GM19455 (cell line): ENCODE results near the gene C17orf50.
"Not testable (repeated sequence)": the region's sequence is repeated elsewhere in the genome, so short reads cannot be mapped to it uniquely, and the experiment has no call there.

Source experiments
- ATAC-seq: cut with Tn5 transposase; IDR thresholded peaks from one replicate; pipeline ENCODE4 v1.9.1; 2021; ENCODE audit not compliant: unreplicated experiment

C17orf50 gene

GRCh38 chr17:35751541-35751940 is 9.1 kb upstream of the C17orf50 start:
- ATAC-seq: not testable (repeated sequence)

- ATAC-seq: no peak
Measured at GRCh38 chr17:35752471-35752870, 8.2 kb upstream of the C17orf50 start.

- no peak for ATAC-seq
Measured at GRCh38 chr17:35752945-35753764, 7.5 kb upstream of the C17orf50 start, which contains the start of gene GAS2L2. Gene GAS2L2, minus strand, starts transcription at chr17:35753239. Its CDS starts 389 bp downstream, at chr17:35752850.

- no peak for ATAC-seq
Measured at GRCh38 chr17:35757243-35757642, 3.4 kb upstream of the C17orf50 start.

- ATAC-seq: no peak
Measured at GRCh38 chr17:35761601-35762000, 914 bp downstream of the C17orf50 start.

GRCh38 chr17:35763767-35764122 is 3.1 kb downstream of the C17orf50 start:
- ATAC-seq: no peak

GRCh38 chr17:35764123-35764991 is 3.7 kb downstream of the C17orf50 start:
- ATAC-seq: peak; percentile 83

GRCh38 chr17:35765086-35765710 is 4.5 kb downstream of the C17orf50 start:
- no peak for ATAC-seq

- ATAC-seq: no peak
Measured at GRCh38 chr17:35765756-35766488, 5.2 kb downstream of the C17orf50 start.

GRCh38 chr17:35766489-35766877 is 5.8 kb downstream of the C17orf50 start:
- ATAC-seq: no peak

- no peak for ATAC-seq
Measured at GRCh38 chr17:35766903-35767510, 6.3 kb downstream of the C17orf50 start.

GRCh38 chr17:35768797-35769196 is 8.1 kb downstream of the C17orf50 start:
- ATAC-seq: no peak

- ATAC-seq: no peak
Measured at GRCh38 chr17:35769895-35770486, 9.3 kb downstream of the C17orf50 start.

GRCh38 chr17:35773129-35773528 is 12.4 kb downstream of the C17orf50 start:
- no peak for ATAC-seq

GRCh38 chr17:35773679-35774425 is 13.2 kb downstream of the C17orf50 start:
- ATAC-seq: no peak

GRCh38 chr17:35774499-35774898 is 13.8 kb downstream of the C17orf50 start:
- no peak for ATAC-seq

GRCh38 chr17:35775039-35775438 is 14.4 kb downstream of the C17orf50 start:
- no peak for ATAC-seq

GRCh38 chr17:35775583-35775982 is 14.9 kb downstream of the C17orf50 start:
- ATAC-seq: no peak

GRCh38 chr17:35778641-35779196 is 18.0 kb downstream of the C17orf50 start:
- ATAC-seq: no peak
